GM12878 (cell line): Measurements from ENCODE around the gene FYB1. TPM values are rescaled to one million over a fixed set of nuclear protein-coding genes. Genes with fewer than 3 reads are reported as not detected.

Source experiments
- ATAC-seq: fragments of 200-7000 bp; cut with Tn5 transposase; 3 replicates; pipeline ENCODE4 v1.9.1; 2020; ENCODE audit warnings: mild to moderate bottlenecking, moderate library complexity
- BruUV-seq: library from RNA; stranded (reverse); fragments of 400-500 nt; replicated peaks from 2 replicates; lab custom pipeline; 2021; lab: Mats Ljungman, UMichigan
- CTCF ChIA-PET: fragments of 300-600 bp; sonication (Branson Sonifier 250); formaldehyde crosslinking; extraction: SDS; loops from one replicate; lab custom pipeline; 2021; ENCODE audit warnings: inconsistent platforms; lab: Yijun Ruan, JAX
- POLR2A ChIA-PET: fragments of 350-600 bp; formaldehyde crosslinking; extraction: SDS; loops from one replicate; lab custom pipeline; 2021; ENCODE audit warnings: inconsistent platforms; lab: Charles Lee
- RAD21 ChIA-PET: fragments of 300-600 bp; sonication (Branson Sonifier 250); formaldehyde crosslinking; loops from one replicate; lab custom pipeline; 2023; ENCODE audit warnings: antibody characterized with exemption; ENCODE audit not compliant: unreplicated experiment; lab: Charles Lee
- SMC1A ChIA-PET: fragments of 300-600 bp; sonication (Branson Sonifier 250); formaldehyde crosslinking; loops from one replicate; lab custom pipeline; 2023; ENCODE audit not compliant: unreplicated experiment, uncharacterized antibody; lab: Charles Lee
- DNase-seq: peaks from one replicate; pipeline ENCODE4 v3.0.0-alpha.2; 2011; ENCODE audit warnings: low read depth, low spot score
- FAIRE-seq: peaks from 3 replicates; lab custom pipeline; 2011; peaks lifted over from hg19 to GRCh38; lab: Jason Lieb, UNC
- H2AFZ ChIP-seq: 2 replicates; pipeline ENCODE4 v1.6.0; 2011; ENCODE audit warnings: low read depth, low read length, control low read depth; ENCODE audit not compliant: control insufficient read depth
- H3K27ac ChIP-seq: 2 replicates; pipeline ENCODE4 v1.5.1; 2011; ENCODE audit warnings: control low read depth; ENCODE audit not compliant: control insufficient read depth, insufficient read depth
- H3K27me3 ChIP-seq, 2 experiments: replicated peaks in 1 of 2; 2 replicates each; pipeline versions ENCODE4 v1.6.0 to v1.6.1; 2011; ENCODE audit warnings: low read length in 1 of 2; ENCODE audit not compliant: control insufficient read depth in 2 of 2, insufficient read depth in 2 of 2
- H3K36me3 ChIP-seq, 2 experiments: 2 replicates each; pipeline ENCODE4 v1.5.1; 2011; ENCODE audit warnings: low read length in 1 of 2; ENCODE audit not compliant: control insufficient read depth in 2 of 2, insufficient read depth in 2 of 2
- H3K4me1 ChIP-seq: 2 replicates; pipeline ENCODE4 v1.6.1; 2011; ENCODE audit warnings: mild to moderate bottlenecking, low read length, moderate library complexity, mixed read lengths; ENCODE audit not compliant: control insufficient read depth, insufficient read depth
- H3K4me2 ChIP-seq: 2 replicates; pipeline ENCODE4 v1.6.0; 2011; ENCODE audit warnings: control low read depth; ENCODE audit not compliant: control insufficient read depth, insufficient read depth
- H3K4me3 ChIP-seq: fragments of 200-600 bp; sonication (generic); 2 replicates; pipeline ENCODE4 v1.5.1; 2016
- H3K79me2 ChIP-seq: 2 replicates; pipeline ENCODE4 v1.6.0; 2011; ENCODE audit warnings: low read length; ENCODE audit not compliant: control insufficient read depth, insufficient read depth
- H3K9ac ChIP-seq: 2 replicates; pipeline ENCODE4 v1.8.0; 2011; ENCODE audit warnings: low read length, control low read depth, mixed read lengths; ENCODE audit not compliant: control insufficient read depth, insufficient read depth
- H3K9me3 ChIP-seq: replicated peaks from 3 replicates; pipeline ENCODE4 v1.5.1; 2011; ENCODE audit warnings: mild to moderate bottlenecking, low read length; ENCODE audit not compliant: control insufficient read depth, insufficient read depth
- H4K20me1 ChIP-seq: 2 replicates; pipeline ENCODE4 v1.6.0; 2011; ENCODE audit not compliant: control insufficient read depth, insufficient read depth
- MTA2 ChIP-seq: fragments of 450-650 bp; IDR thresholded peaks from 2 replicates; pipeline ENCODE4 v1.6.1; 2016; ENCODE audit warnings: low read depth, mild to moderate bottlenecking, moderate library complexity
- NFYB ChIP-seq: IDR thresholded peaks from 2 replicates; pipeline ENCODE4 v1.6.1; 2011; ENCODE audit warnings: low read depth, mild to moderate bottlenecking, low read length, improper control_type of control experiment, moderate library complexity; ENCODE audit not compliant: insufficient read depth
- PML ChIP-seq: IDR thresholded peaks from 2 replicates; pipeline ENCODE4 v1.6.1; 2012; ENCODE audit warnings: low read length, inconsistent platforms
- RAD21 ChIP-seq: IDR thresholded peaks from 2 replicates; pipeline ENCODE4 v1.6.1; 2011; ENCODE audit warnings: mild to moderate bottlenecking, low read depth, low read length, moderate library complexity; ENCODE audit not compliant: insufficient read depth
- ZNF687 ChIP-seq: fragments of 450-650 bp; IDR thresholded peaks from 2 replicates; pipeline ENCODE4 v1.6.1; 2017; ENCODE audit warnings: mild to moderate bottlenecking, moderate library complexity
- WGBS: methylation state at CpG from one replicate; pipeline ENCODE4 v1.1.6; 2016; ENCODE audit warnings: low lambda C conversion rate; ENCODE audit not compliant: insufficient replicate concordance, insufficient coverage; ENCODE audit errors: missing lambda C conversion rate; 5-methylcytosine and 5-hydroxymethylcytosine counted together
- in situ Hi-C: fragments of 300-500 bp; cut with MboI; formaldehyde crosslinking; loops from 9 replicates; pipeline ENCODE4 v1.14.3; 2018; ENCODE audit warnings: mixed read lengths
- intact Hi-C: fragments of 100-400 bp; cut with micrococcal nuclease; formaldehyde crosslinking; loops from one replicate; pipeline ENCODE4 v1.14.2; 2022; ENCODE audit not compliant: unreplicated experiment
- polyA plus RNA-seq, 11 experiments: library from polyadenylated mRNA; depleted of rRNA in 4 of 11; unstranded in 6 of 11; stranded (reverse) in 5 of 11; fragments of >200 nt; fragmentation: Nextera tagmentation in 4 of 11; fragmentation: Illumina TruSeq in 1 of 11; extraction: Ambion mirVana in 4 of 11; extraction: Trizol in 1 of 11; gene quantifications; 1 replicate in 1 of 11; 2 replicates in 10 of 11; pipeline versions ENCODE4 v1.2.1 to v1.2.3, GENCODE V29; 2011 to 2016; ENCODE audit warnings: inconsistent platforms in 2 of 11, missing spikeins in 2 of 11, low read depth in 1 of 11
- total RNA-seq, 4 experiments: library from RNA; depleted of rRNA in 3 of 4; stranded (reverse); fragments of >200 nt in 3 of 4; fragmentation: Illumina TruSeq in 1 of 4; extraction: Trizol in 1 of 4; gene quantifications; 2 replicates each; pipeline versions ENCODE4 v1.2.1 to v1.2.3, GENCODE V29; 2013 to 2021
- TF ChIP-seq, protein P1 (sequence below), 3 experiments: IDR thresholded peaks in 2 of 3; conservative IDR thresholded peaks in 1 of 3; 2 replicates each; pipeline ENCODE4 v1.5.1; 2011; ENCODE audit warnings: low read depth in 3 of 3, low read length in 3 of 3, mild to moderate bottlenecking in 3 of 3, control low read depth in 2 of 3, moderate library complexity in 2 of 3, inconsistent platforms in 1 of 3, mixed read lengths in 1 of 3; ENCODE audit not compliant: control insufficient read depth in 2 of 3, insufficient read depth in 1 of 3; ENCODE audit errors: extremely low read depth in 1 of 3
- TF ChIP-seq, protein P2 (sequence below): fragments of 450-650 bp; IDR thresholded peaks from 2 replicates; pipeline ENCODE4 v1.6.1; 2017; ENCODE audit warnings: mild to moderate bottlenecking, low read depth, inconsistent platforms; ENCODE audit not compliant: poor library complexity, severe bottlenecking

Gene FYB1
- total and polyA plus RNA-seq, 10 of the 15 experiments (the other 5 are each of a cell fraction or from before 2014, with no cell fraction given), result 0.06 to 4.3 (median 0.25) TPM; not detected in 2

- TF ChIP-seq, protein P1, sequence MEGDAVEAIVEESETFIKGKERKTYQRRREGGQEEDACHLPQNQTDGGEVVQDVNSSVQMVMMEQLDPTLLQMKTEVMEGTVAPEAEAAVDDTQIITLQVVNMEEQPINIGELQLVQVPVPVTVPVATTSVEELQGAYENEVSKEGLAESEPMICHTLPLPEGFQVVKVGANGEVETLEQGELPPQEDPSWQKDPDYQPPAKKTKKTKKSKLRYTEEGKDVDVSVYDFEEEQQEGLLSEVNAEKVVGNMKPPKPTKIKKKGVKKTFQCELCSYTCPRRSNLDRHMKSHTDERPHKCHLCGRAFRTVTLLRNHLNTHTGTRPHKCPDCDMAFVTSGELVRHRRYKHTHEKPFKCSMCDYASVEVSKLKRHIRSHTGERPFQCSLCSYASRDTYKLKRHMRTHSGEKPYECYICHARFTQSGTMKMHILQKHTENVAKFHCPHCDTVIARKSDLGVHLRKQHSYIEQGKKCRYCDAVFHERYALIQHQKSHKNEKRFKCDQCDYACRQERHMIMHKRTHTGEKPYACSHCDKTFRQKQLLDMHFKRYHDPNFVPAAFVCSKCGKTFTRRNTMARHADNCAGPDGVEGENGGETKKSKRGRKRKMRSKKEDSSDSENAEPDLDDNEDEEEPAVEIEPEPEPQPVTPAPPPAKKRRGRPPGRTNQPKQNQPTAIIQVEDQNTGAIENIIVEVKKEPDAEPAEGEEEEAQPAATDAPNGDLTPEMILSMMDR (IDR thresholded peaks at IDR 0.05 in 2 of 3, conservative IDR thresholded peaks at IDR 0.05 in 1 of 3; ENCODE audit: control insufficient read depth in 2 of 3, extremely low read depth in 1 of 3, insufficient read depth in 1 of 3, low read depth in 3 of 3, low read length in 3 of 3), result no peak
Observed at GRCh38 chr5:39131210-39132127, 87.9 kb downstream of the FYB1 start (continued).

- CTCF ChIA-PET, result no interaction called here
- FAIRE-seq, result no peak
- POLR2A ChIA-PET, result no interaction called here
Observed at GRCh38 chr5:39130716-39131115, 88.6 kb downstream of the FYB1 start.

More at GRCh38 chr5:39130716-39131115, 88.6 kb downstream of the FYB1 start:
- no peaks in the 10 kb centered on the region for H3K4me1 ChIP-seq
- ATAC-seq, result no peak
- H3K27me3 ChIP-seq, result no peaks in the 10 kb centered on the region
- no TSS peak for BruUV-seq
- H3K36me3 ChIP-seq, result no peaks in the 10 kb centered on the region
- no peak overlapping the region for H2AFZ ChIP-seq
- no peaks in the 10 kb centered on the region for H4K20me1 ChIP-seq
- no peak for TF ChIP-seq RAD21
- TF ChIP-seq NFYB, result no peak
- no peak for TF ChIP-seq ZNF687
- no peak for TF ChIP-seq PML
- TF ChIP-seq, protein P2, sequence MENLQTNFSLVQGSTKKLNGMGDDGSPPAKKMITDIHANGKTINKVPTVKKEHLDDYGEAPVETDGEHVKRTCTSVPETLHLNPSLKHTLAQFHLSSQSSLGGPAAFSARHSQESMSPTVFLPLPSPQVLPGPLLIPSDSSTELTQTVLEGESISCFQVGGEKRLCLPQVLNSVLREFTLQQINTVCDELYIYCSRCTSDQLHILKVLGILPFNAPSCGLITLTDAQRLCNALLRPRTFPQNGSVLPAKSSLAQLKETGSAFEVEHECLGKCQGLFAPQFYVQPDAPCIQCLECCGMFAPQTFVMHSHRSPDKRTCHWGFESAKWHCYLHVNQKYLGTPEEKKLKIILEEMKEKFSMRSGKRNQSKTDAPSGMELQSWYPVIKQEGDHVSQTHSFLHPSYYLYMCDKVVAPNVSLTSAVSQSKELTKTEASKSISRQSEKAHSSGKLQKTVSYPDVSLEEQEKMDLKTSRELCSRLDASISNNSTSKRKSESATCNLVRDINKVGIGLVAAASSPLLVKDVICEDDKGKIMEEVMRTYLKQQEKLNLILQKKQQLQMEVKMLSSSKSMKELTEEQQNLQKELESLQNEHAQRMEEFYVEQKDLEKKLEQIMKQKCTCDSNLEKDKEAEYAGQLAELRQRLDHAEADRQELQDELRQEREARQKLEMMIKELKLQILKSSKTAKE, result no peak
- no peak for TF ChIP-seq MTA2
- DNase-seq, result no peak
- RAD21 ChIA-PET, result no interaction called here
- H3K27ac ChIP-seq, result no peak overlapping the region
- intact Hi-C loops (no loop called here), in situ Hi-C loops (no loop called here)
- 0% methylated on average over 1 of the region's 1 CpG for WGBS
- no peaks in the 10 kb centered on the region for H3K79me2 ChIP-seq
- H3K4me2 ChIP-seq, result no peak overlapping the region
- H3K4me3 ChIP-seq, result no peak overlapping the region
- H3K9ac ChIP-seq, result no peak overlapping the region
- H3K9me3 ChIP-seq, result no peaks in the 10 kb centered on the region
- SMC1A ChIA-PET, result no interaction called here
